H9 (cell line): ENCODE results near the gene PARM1. TPM values are rescaled to one million over a fixed set of nuclear protein-coding genes. Genes with fewer than 3 reads are reported as not detected.

ENCODE experiments used
- DNase-seq: peaks from one replicate; pipeline ENCODE4 v3.0.0-alpha.2; 2017
- H2AFZ ChIP-seq: one replicate; pipeline ENCODE4 v1.6.1; 2013; ENCODE audit warnings: mild to moderate bottlenecking, low read length, control low read depth, moderate library complexity
- H2AK5ac ChIP-seq: 2 replicates; pipeline ENCODE4 v1.6.1; 2013; ENCODE audit warnings: low read length, control low read depth, mixed read lengths; ENCODE audit not compliant: insufficient read length
- H2BK120ac ChIP-seq: one replicate; pipeline ENCODE4 v1.6.1; 2013; ENCODE audit warnings: low read depth, mild to moderate bottlenecking, low read length, control low read depth, inconsistent platforms; ENCODE audit not compliant: poor library complexity, severe bottlenecking
- H2BK12ac ChIP-seq: 2 replicates; pipeline ENCODE4 v1.6.1; 2013; ENCODE audit warnings: low read length, control low read depth, mixed read lengths, low read depth; ENCODE audit not compliant: insufficient read length
- H2BK15ac ChIP-seq: 2 replicates; pipeline ENCODE4 v1.6.1; 2013; ENCODE audit warnings: low read depth, low read length, control low read depth
- H2BK20ac ChIP-seq: one replicate; pipeline ENCODE4 v1.6.1; 2013; ENCODE audit warnings: low read depth, mild to moderate bottlenecking, low read length, control low read depth, inconsistent platforms; ENCODE audit not compliant: poor library complexity, severe bottlenecking
- H2BK5ac ChIP-seq: 2 replicates; pipeline ENCODE4 v1.6.1; 2013; ENCODE audit warnings: low read length, control low read depth, mixed read lengths; ENCODE audit not compliant: insufficient read length
- H3K14ac ChIP-seq: 2 replicates; pipeline ENCODE4 v1.6.1; 2013; ENCODE audit warnings: low read length, control low read depth; ENCODE audit not compliant: insufficient read depth
- H3K18ac ChIP-seq: 2 replicates; pipeline ENCODE4 v1.6.1; 2013; ENCODE audit warnings: low read depth, mild to moderate bottlenecking, mixed read lengths, low read length, control low read depth; ENCODE audit not compliant: insufficient read length
- H3K23ac ChIP-seq: 2 replicates; pipeline ENCODE4 v1.6.1; 2013; ENCODE audit warnings: low read length, control low read depth, mixed read lengths, low read depth; ENCODE audit not compliant: insufficient read length
- H3K23me2 ChIP-seq: 2 replicates; pipeline ENCODE4 v1.6.1; 2013; ENCODE audit warnings: low read depth, mild to moderate bottlenecking, mixed read lengths, low read length, control low read depth; ENCODE audit not compliant: insufficient read length, poor library complexity, severe bottlenecking
- H3K27ac ChIP-seq: 2 replicates; pipeline ENCODE4 v1.5.1; 2013; ENCODE audit warnings: low read length, control low read depth, mixed read lengths, low read depth; ENCODE audit not compliant: insufficient read length
- H3K27me3 ChIP-seq: 2 replicates; pipeline ENCODE4 v1.6.1; 2013; ENCODE audit warnings: low read length, control low read depth, inconsistent platforms; ENCODE audit not compliant: insufficient read depth
- H3K4ac ChIP-seq: 2 replicates; pipeline ENCODE4 v1.6.1; 2013; ENCODE audit warnings: low read depth, mild to moderate bottlenecking, control low read depth, inconsistent platforms, low read length, moderate library complexity
- H3K4me1 ChIP-seq: 2 replicates; pipeline ENCODE4 v1.6.1; 2013; ENCODE audit warnings: low read length, control low read depth, inconsistent platforms; ENCODE audit not compliant: insufficient read depth
- H3K4me2 ChIP-seq: 2 replicates; pipeline ENCODE4 v1.6.1; 2013; ENCODE audit warnings: low read length, control low read depth, mixed read lengths; ENCODE audit not compliant: insufficient read length, insufficient read depth
- H3K56ac ChIP-seq: 2 replicates; pipeline ENCODE4 v1.6.1; 2013; ENCODE audit warnings: low read depth, mild to moderate bottlenecking, mixed read lengths, low read length, control low read depth; ENCODE audit not compliant: insufficient read length
- H3K79me1 ChIP-seq: 2 replicates; pipeline ENCODE4 v1.6.1; 2013; ENCODE audit warnings: low read depth, mild to moderate bottlenecking, moderate library complexity, low read length, control low read depth, inconsistent platforms; ENCODE audit not compliant: insufficient read depth, poor library complexity, severe bottlenecking
- H3K79me2 ChIP-seq: 2 replicates; pipeline ENCODE4 v1.6.1; 2013; ENCODE audit warnings: low read length, control low read depth, inconsistent platforms; ENCODE audit not compliant: insufficient read depth
- H3K9ac ChIP-seq: 2 replicates; pipeline ENCODE4 v1.6.1; 2013; ENCODE audit warnings: low read length, control low read depth, mixed read lengths; ENCODE audit not compliant: insufficient read length; ENCODE audit errors: extremely low read depth
- H3K9me3 ChIP-seq: one replicate; pipeline ENCODE4 v1.6.1; 2013; ENCODE audit warnings: low read depth, low read length, inconsistent platforms; ENCODE audit not compliant: control insufficient read depth
- H3T11ph ChIP-seq: one replicate; pipeline ENCODE4 v1.6.1; 2013; ENCODE audit warnings: mild to moderate bottlenecking, low read length, control low read depth, inconsistent platforms
- H4K20me1 ChIP-seq: one replicate; pipeline ENCODE4 v1.6.1; 2013; ENCODE audit not compliant: control insufficient read depth, insufficient read length, insufficient read depth
- H4K5ac ChIP-seq: 2 replicates; pipeline ENCODE4 v1.6.1; 2013; ENCODE audit warnings: low read depth, mild to moderate bottlenecking, mixed read lengths, low read length, control low read depth; ENCODE audit not compliant: insufficient read length
- H4K8ac ChIP-seq: replicated peaks from 2 replicates; pipeline ENCODE4 v1.6.1; 2013; ENCODE audit warnings: low read length, control low read depth, mixed read lengths, low read depth; ENCODE audit not compliant: insufficient read length
- H4K91ac ChIP-seq: 2 replicates; pipeline ENCODE4 v1.6.1; 2013; ENCODE audit warnings: low read depth, mild to moderate bottlenecking, moderate library complexity, mixed read lengths, low read length, control low read depth; ENCODE audit not compliant: insufficient read length
- H3K27ac Mint-ChIP-seq, 3 experiments: 2 replicates in 2 of 3; 3 replicates in 1 of 3; pipeline ENCODE4 v1.8.0; 2020 to 2021; ENCODE audit warnings: mixed read lengths in 3 of 3, mild to moderate bottlenecking in 1 of 3, moderate library complexity in 1 of 3
- H3K27me3 Mint-ChIP-seq: 2 replicates; pipeline ENCODE4 v1.8.0; 2021; ENCODE audit warnings: low read depth, mild to moderate bottlenecking, moderate library complexity, mixed read lengths
- H3K36me3 Mint-ChIP-seq, 3 experiments: 2 replicates in 2 of 3; 3 replicates in 1 of 3; pipeline ENCODE4 v1.8.0; 2020 to 2021; ENCODE audit warnings: low read depth in 3 of 3, mixed read lengths in 3 of 3; ENCODE audit not compliant: insufficient read depth in 1 of 3
- H3K4me1 Mint-ChIP-seq, 2 experiments: 2 replicates each; pipeline ENCODE4 v1.8.0; 2020; ENCODE audit warnings: mixed read lengths in 2 of 2
- H3K4me3 Mint-ChIP-seq, 2 experiments: 2 replicates in 1 of 2; 3 replicates in 1 of 2; pipeline ENCODE4 v1.8.0; 2020 to 2021; ENCODE audit warnings: mild to moderate bottlenecking in 2 of 2, mixed read lengths in 2 of 2, moderate library complexity in 1 of 2
- H3K9me3 Mint-ChIP-seq, 2 experiments: 2 replicates in 1 of 2; 3 replicates in 1 of 2; pipeline ENCODE4 v1.8.0; 2020; ENCODE audit warnings: mild to moderate bottlenecking in 2 of 2, mixed read lengths in 2 of 2, moderate library complexity in 1 of 2
- WGBS: extraction: QIAGEN DNeasy Blood & Tissue Kit; methylation state at CpG from one replicate; pipeline ENCODE4 v1.1.7; 2013; ENCODE audit warnings: missing lambda C conversion rate, low lambda C conversion rate, mixed read lengths; ENCODE audit not compliant: insufficient read length; ENCODE audit errors: extremely low coverage; 5-methylcytosine and 5-hydroxymethylcytosine counted together
- total RNA-seq: library from RNA; stranded (reverse); gene quantifications from 2 replicates; pipeline ENCODE4 v1.2.1, GENCODE V29; 2021
- TF ChIP-seq, protein P1 (sequence below): fragments of 200-600 bp; sonication (generic); conservative IDR thresholded peaks from 3 replicates; pipeline ENCODE4 v1.8.0; 2021; ENCODE audit warnings: antibody characterized with exemption, mild to moderate bottlenecking

Gene PARM1
- total RNA-seq, 1 experiment from 2014 or later: 2.0 TPM

DNA sequence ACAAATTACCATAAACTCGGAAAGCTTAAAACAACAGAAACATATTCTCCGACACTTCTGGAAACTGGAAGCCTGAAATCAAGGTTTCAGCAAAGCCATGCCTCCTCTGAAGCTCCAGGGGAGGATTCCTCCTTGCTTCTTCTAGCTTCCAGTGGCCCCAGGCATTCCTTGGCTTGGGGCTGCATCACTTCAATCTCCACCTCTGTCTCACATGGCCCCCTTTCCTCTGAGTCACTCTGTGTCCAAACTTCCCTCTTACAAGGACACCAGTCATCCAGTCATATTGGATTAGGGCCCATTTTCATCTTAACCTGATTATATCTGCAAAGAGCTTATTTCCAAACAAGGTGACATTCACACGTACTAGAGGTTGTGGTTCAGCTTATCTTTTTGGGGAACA lies 17.3 kb downstream of the PARM1 start:
- Mint-ChIP-seq H3K36me3 (no peaks in the 10 kb centered on the region), H3K4me3 (no peak overlapping the region), H3K27me3 (no peaks in the 10 kb centered on the region), H3K4me1 (no peaks in the 10 kb centered on the region), H3K9me3 (no peaks in the 10 kb centered on the region), H3K27ac (no peak overlapping the region; a peak in 1 of 7 replicates)
- no peak overlapping the region for H3K4ac ChIP-seq
- H3K4me2 ChIP-seq: no peak overlapping the region
- H3K27me3 ChIP-seq: no peaks in the 10 kb centered on the region
- H3K18ac ChIP-seq: no peak overlapping the region
- TF ChIP-seq, protein P1, sequence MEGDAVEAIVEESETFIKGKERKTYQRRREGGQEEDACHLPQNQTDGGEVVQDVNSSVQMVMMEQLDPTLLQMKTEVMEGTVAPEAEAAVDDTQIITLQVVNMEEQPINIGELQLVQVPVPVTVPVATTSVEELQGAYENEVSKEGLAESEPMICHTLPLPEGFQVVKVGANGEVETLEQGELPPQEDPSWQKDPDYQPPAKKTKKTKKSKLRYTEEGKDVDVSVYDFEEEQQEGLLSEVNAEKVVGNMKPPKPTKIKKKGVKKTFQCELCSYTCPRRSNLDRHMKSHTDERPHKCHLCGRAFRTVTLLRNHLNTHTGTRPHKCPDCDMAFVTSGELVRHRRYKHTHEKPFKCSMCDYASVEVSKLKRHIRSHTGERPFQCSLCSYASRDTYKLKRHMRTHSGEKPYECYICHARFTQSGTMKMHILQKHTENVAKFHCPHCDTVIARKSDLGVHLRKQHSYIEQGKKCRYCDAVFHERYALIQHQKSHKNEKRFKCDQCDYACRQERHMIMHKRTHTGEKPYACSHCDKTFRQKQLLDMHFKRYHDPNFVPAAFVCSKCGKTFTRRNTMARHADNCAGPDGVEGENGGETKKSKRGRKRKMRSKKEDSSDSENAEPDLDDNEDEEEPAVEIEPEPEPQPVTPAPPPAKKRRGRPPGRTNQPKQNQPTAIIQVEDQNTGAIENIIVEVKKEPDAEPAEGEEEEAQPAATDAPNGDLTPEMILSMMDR: no peak
- H2BK20ac ChIP-seq: no peak overlapping the region
- H3K9me3 ChIP-seq: no peaks in the 10 kb centered on the region
- no CpG with 5 or more reads among the region's 3 CpGs for WGBS
- H4K8ac ChIP-seq: no peak overlapping the region
- H3K23ac ChIP-seq: no peak overlapping the region
- H2BK12ac ChIP-seq: no peak overlapping the region
- no peak overlapping the region for H3K14ac ChIP-seq
- no peak overlapping the region for H3T11ph ChIP-seq
- no peak overlapping the region for H2AFZ ChIP-seq
- no peaks in the 10 kb centered on the region for H3K4me1 ChIP-seq
- H2BK120ac ChIP-seq: no peak overlapping the region
- no peaks in the 10 kb centered on the region for H3K79me1 ChIP-seq
- H4K5ac ChIP-seq: no peak overlapping the region
- no peak overlapping the region for H2AK5ac ChIP-seq
- DNase-seq: no peak
- H3K23me2 ChIP-seq: no peaks in the 10 kb centered on the region
- no peaks in the 10 kb centered on the region for H3K79me2 ChIP-seq
- no peak overlapping the region for H4K91ac ChIP-seq
- H2BK5ac ChIP-seq: no peak overlapping the region
- H2BK15ac ChIP-seq: no peak overlapping the region
- no peak overlapping the region for H3K9ac ChIP-seq
- H3K27ac ChIP-seq: no peak overlapping the region
- H3K56ac ChIP-seq: no peak overlapping the region
- no peaks in the 10 kb centered on the region for H4K20me1 ChIP-seq
